ENCODE data around the gene PNMA8A.
"Not testable (repeated sequence)": the region's sequence is repeated elsewhere in the genome, so short reads cannot be mapped to it uniquely, and the experiment has no call there.

PNMA8A gene

GRCh38 chr19:46461537-46461936 is 9.8 kb downstream of the PNMA8A start:
- DNase-seq: no peak

- no peak for DNase-seq
Observed at GRCh38 chr19:46460981-46461380, 10.4 kb downstream of the PNMA8A start.

GRCh38 chr19:46460055-46460454 is 11.3 kb downstream of the PNMA8A start:
- no peak for DNase-seq

GRCh38 chr19:46456930-46457329 is 14.4 kb downstream of the PNMA8A start:
- DNase-seq: no peak

GRCh38 chr19:46454244-46454643 is 17.1 kb downstream of the PNMA8A start:
- DNase-seq: no peak

- no peak for DNase-seq
Observed at GRCh38 chr19:46453661-46454060, 17.7 kb downstream of the PNMA8A start.

GRCh38 chr19:46452186-46452585 is 19.2 kb downstream of the PNMA8A start:
- DNase-seq: no peak

- no peak for DNase-seq
Observed at GRCh38 chr19:46451352-46451751, 20.0 kb downstream of the PNMA8A start.

GRCh38 chr19:46450737-46451136 is 20.6 kb downstream of the PNMA8A start:
- DNase-seq: no peak

- no peak for DNase-seq
Observed at GRCh38 chr19:46449228-46449627, 22.1 kb downstream of the PNMA8A start.

GRCh38 chr19:46448601-46449000 is 22.8 kb downstream of the PNMA8A start:
- no peak for DNase-seq

GRCh38 chr19:46447824-46448223 is 23.5 kb downstream of the PNMA8A start:
- DNase-seq: no peak

- DNase-seq: no peak
Observed at GRCh38 chr19:46447006-46447405, 24.4 kb downstream of the PNMA8A start.

GRCh38 chr19:46446021-46446420 is 25.3 kb downstream of the PNMA8A start:
- DNase-seq: no peak

- no peak for DNase-seq
Observed at GRCh38 chr19:46442808-46443450, 28.4 kb downstream of the PNMA8A start.

GRCh38 chr19:46441866-46442265 is 29.5 kb downstream of the PNMA8A start:
- DNase-seq: no peak

- DNase-seq: not testable (repeated sequence)
Observed at GRCh38 chr19:46435689-46436088, 35.7 kb downstream of the PNMA8A start.

GRCh38 chr19:46435009-46435408 is 36.4 kb downstream of the PNMA8A start:
- DNase-seq: no peak

- not testable (repeated sequence) for DNase-seq
Observed at GRCh38 chr19:46433470-46433869, 37.9 kb downstream of the PNMA8A start.

- DNase-seq: peak in 1 of 2 experiments; percentile 18
Observed at GRCh38 chr19:46431824-46432223, 39.5 kb downstream of the PNMA8A start.

- no peak for DNase-seq
Observed at GRCh38 chr19:46429999-46430398, 41.4 kb downstream of the PNMA8A start.

GRCh38 chr19:46428239-46429135 is 42.9 kb downstream of the PNMA8A start, which contains the start of gene PNMA8C:
Gene PNMA8C, minus strand, starts transcription at chr19:46428936. Its CDS starts 577 bp downstream, at chr19:46428359.
- peak; percentile 64 to 74 for DNase-seq

- no peak for DNase-seq
Observed at GRCh38 chr19:46427518-46428045, 43.8 kb downstream of the PNMA8A start.

Measured in activated T-cell treated with anti-CD3 and anti-CD28 coated beads, Interleukin-2, amount 50 U/mL, for 48 hours (primary cell).